Caki2 (cell line): Measurements from ENCODE around the gene ABCC8. TPM values are rescaled to one million over a fixed set of nuclear protein-coding genes. Genes with fewer than 3 reads are reported as not detected.
A peak's percentile ranks its signal among the peaks of the same experiment; 100 is the strongest.
"Not testable (repeated sequence)": the region's sequence is repeated elsewhere in the genome, so short reads cannot be mapped to it uniquely, and the experiment has no call there.

Source experiments
- DNase-seq: peaks from one replicate; pipeline ENCODE4 v3.0.0-alpha.2; 2015; ENCODE audit warnings: low read depth
- in situ Hi-C: cut with HindIII; loops from 2 replicates; pipeline ENCODE4 v1.10.0; 2016; ENCODE audit warnings: low sequenced_read_pairs, low pct_unique_long_range_greater_than_20kb, mixed read lengths
- total RNA-seq: library from RNA; depleted of rRNA; stranded (reverse); fragments of >200 nt; shearing (Covaris generic); gene quantifications from 2 replicates; pipeline ENCODE4 v1.2.3, GENCODE V29; 2014; ENCODE audit warnings: low replicate concordance

The ABCC8 gene
- total RNA-seq, 1 experiment from 2014 or later, result not detected

GRCh38 chr11:17446482-17446881, 30.2 kb downstream of the ABCC8 start:
- in situ Hi-C loops, result no loop called here

GRCh38 chr11:17445240-17445795, 31.3 kb downstream of the ABCC8 start:
- no peak for DNase-seq
- in situ Hi-C loops, result no loop called here

More at GRCh38 chr11:17446482-17446881, 30.2 kb downstream of the ABCC8 start:
- no peak for DNase-seq

GRCh38 chr11:17443926-17444690, 32.5 kb downstream of the ABCC8 start:
- DNase-seq, result no peak
- in situ Hi-C loops, result no loop called here

GRCh38 chr11:17443423-17443822, 33.2 kb downstream of the ABCC8 start:
- in situ Hi-C loops, result no loop called here

GRCh38 chr11:17443000-17443399, 33.6 kb downstream of the ABCC8 start:
- DNase-seq, result no peak
- in situ Hi-C loops, result no loop called here

More at GRCh38 chr11:17443423-17443822, 33.2 kb downstream of the ABCC8 start:
- no peak for DNase-seq

- in situ Hi-C loops, result no loop called here
- peak; percentile 82 for DNase-seq
Measured at GRCh38 chr11:17439316-17439782, 37.3 kb downstream of the ABCC8 start.

GRCh38 chr11:17437366-17437765, 39.3 kb downstream of the ABCC8 start:
- in situ Hi-C loops, result no loop called here
- DNase-seq, result no peak

GRCh38 chr11:17434108-17434507, 42.5 kb downstream of the ABCC8 start:
- in situ Hi-C loops, result no loop called here
- DNase-seq, result no peak

GRCh38 chr11:17432002-17432401, 44.6 kb downstream of the ABCC8 start:
- no peak for DNase-seq
- in situ Hi-C loops, result no loop called here

GRCh38 chr11:17431139-17431538, 45.5 kb downstream of the ABCC8 start:
- in situ Hi-C loops, result no loop called here
- no peak for DNase-seq

GRCh38 chr11:17430616-17431015, 46.0 kb downstream of the ABCC8 start:
- in situ Hi-C loops, result no loop called here

GRCh38 chr11:17428925-17429324, 47.7 kb downstream of the ABCC8 start:
- no peak for DNase-seq
- in situ Hi-C loops, result no loop called here

More at GRCh38 chr11:17430616-17431015, 46.0 kb downstream of the ABCC8 start:
- no peak for DNase-seq

GRCh38 chr11:17428261-17428660, 48.4 kb downstream of the ABCC8 start:
- in situ Hi-C loops, result no loop called here
- DNase-seq, result no peak

- in situ Hi-C loops, DNase-seq: not testable (repeated sequence)
Measured at GRCh38 chr11:17426233-17426632, 50.4 kb downstream of the ABCC8 start.

GRCh38 chr11:17423533-17424310, 52.9 kb downstream of the ABCC8 start:
- in situ Hi-C loops, result no loop called here
- DNase-seq, result peak; percentile 37

GRCh38 chr11:17421781-17422180, 54.9 kb downstream of the ABCC8 start:
- in situ Hi-C loops, result no loop called here
- DNase-seq, result no peak

- DNase-seq, result no peak
- in situ Hi-C loops, result no loop called here
Measured at GRCh38 chr11:17418444-17419081, 58.1 kb downstream of the ABCC8 start.

GRCh38 chr11:17416492-17416891, 60.2 kb downstream of the ABCC8 start:
- no peak for DNase-seq
- in situ Hi-C loops, result no loop called here
